H1 (cell line): Measurements from ENCODE around the gene PAIP2B. TPM values are rescaled to one million over a fixed set of nuclear protein-coding genes. Genes with fewer than 3 reads are reported as not detected.

Source experiments
- ASH2L ChIP-seq: fragments of 200-600, 300-600 bp; sonication (generic); IDR thresholded peaks from one replicate; pipeline ENCODE4 v1.7.1; 2017; ENCODE audit warnings: low read length
- CHD1 ChIP-seq: IDR thresholded peaks from 2 replicates; pipeline ENCODE4 v1.6.1; 2012; ENCODE audit warnings: low read depth, low read length, improper control_type of control experiment
- CREB1 ChIP-seq: IDR thresholded peaks from 2 replicates; pipeline ENCODE4 v1.6.1; 2012; ENCODE audit warnings: inconsistent platforms
- EGR1 ChIP-seq: IDR thresholded peaks from 2 replicates; pipeline ENCODE4 v1.6.1; 2011; ENCODE audit warnings: low read depth, low read length, borderline replicate concordance
- EP300 ChIP-seq, 2 experiments: IDR thresholded peaks; 1 replicate in 1 of 2; 2 replicates in 1 of 2; pipeline ENCODE4 v1.6.1; 2011 to 2012; ENCODE audit warnings: low read depth in 2 of 2, low read length in 2 of 2, mild to moderate bottlenecking in 2 of 2, borderline replicate concordance in 1 of 2, inconsistent platforms in 1 of 2, moderate library complexity in 1 of 2
- GTF2F1 ChIP-seq: IDR thresholded peaks from 2 replicates; pipeline ENCODE4 v1.6.1; 2012; ENCODE audit warnings: low read depth, low read length, improper control_type of control experiment, borderline replicate concordance
- JUND ChIP-seq: IDR thresholded peaks from 2 replicates; pipeline ENCODE4 v1.6.1; 2011; ENCODE audit warnings: mild to moderate bottlenecking, improper control_type of control experiment, low read length
- MAFK ChIP-seq: IDR thresholded peaks from 2 replicates; pipeline ENCODE4 v1.6.1; 2012; ENCODE audit warnings: low read depth, mild to moderate bottlenecking, improper control_type of control experiment, low read length
- NRF1 ChIP-seq: IDR thresholded peaks from 2 replicates; pipeline ENCODE4 v1.6.1; 2011; ENCODE audit warnings: mild to moderate bottlenecking, low read depth, low read length, improper control_type of control experiment
- PHF8 ChIP-seq: fragments of 200-600 bp; sonication (generic); conservative IDR thresholded peaks from 2 replicates; pipeline ENCODE4 v1.7.1; 2012; ENCODE audit warnings: low read depth, mild to moderate bottlenecking, inconsistent platforms, low read length, moderate library complexity
- POLR2A ChIP-seq, 2 experiments: IDR thresholded peaks; 1 replicate in 1 of 2; 2 replicates in 1 of 2; pipeline ENCODE4 v1.6.1; 2011; ENCODE audit warnings: low read depth in 2 of 2, low read length in 2 of 2, mild to moderate bottlenecking in 2 of 2; ENCODE audit errors: control extremely low read depth in 1 of 2
- RFX5 ChIP-seq: IDR thresholded peaks from 2 replicates; pipeline ENCODE4 v1.6.1; 2011; ENCODE audit warnings: low read depth, low read length, improper control_type of control experiment, borderline replicate concordance
- SIN3A ChIP-seq, 2 experiments: IDR thresholded peaks in 1 of 2; conservative IDR thresholded peaks in 1 of 2; 2 replicates each; pipeline ENCODE4 v1.6.1; 2011 to 2012; ENCODE audit warnings: low read length in 2 of 2, improper control_type of control experiment in 1 of 2, low read depth in 1 of 2, mild to moderate bottlenecking in 1 of 2
- SP4 ChIP-seq: IDR thresholded peaks from 2 replicates; pipeline ENCODE4 v1.6.1; 2012; ENCODE audit warnings: low read length, inconsistent platforms
- SRF ChIP-seq: IDR thresholded peaks from 2 replicates; pipeline ENCODE4 v1.6.1; 2011; ENCODE audit warnings: mild to moderate bottlenecking, low read depth, low read length, moderate library complexity
- TCF12 ChIP-seq: IDR thresholded peaks from 2 replicates; pipeline ENCODE4 v1.6.1; 2011; ENCODE audit warnings: low read depth, mild to moderate bottlenecking, low read length
- TEAD4 ChIP-seq: IDR thresholded peaks from 2 replicates; pipeline ENCODE4 v1.6.1; 2012; ENCODE audit warnings: low read depth, low read length, inconsistent platforms, mixed read lengths
- YY1 ChIP-seq: IDR thresholded peaks from 2 replicates; pipeline ENCODE4 v1.6.1; 2011; ENCODE audit warnings: low read depth, mild to moderate bottlenecking, low read length
- ZNF274 ChIP-seq: IDR thresholded peaks from 2 replicates; pipeline ENCODE4 v1.7.0; 2012; ENCODE audit warnings: low read length, borderline replicate concordance; ENCODE audit errors: extremely low read depth
- polyA plus RNA-seq, 7 experiments: library from polyadenylated mRNA; depleted of rRNA in 3 of 7; stranded (reverse) in 5 of 7; unstranded in 2 of 7; fragments of >200 nt in 5 of 7; fragments of 200-250 nt in 2 of 7; gene quantifications; 1 replicate in 5 of 7; 2 replicates in 1 of 7; 4 replicates in 1 of 7; pipeline versions ENCODE4 v1.2.1 to v1.2.3, GENCODE V29; 2011 to 2013; ENCODE audit warnings: missing spikeins in 2 of 7, mixed read lengths in 2 of 7
- total RNA-seq: library from RNA; stranded (reverse); fragmentation: NEBNext Ultra II Directional; extraction: Animal tissue kit (Norgen Biotek cat#: 25700); gene quantifications from 2 replicates; pipeline ENCODE4 v1.2.1, GENCODE V29; 2021
- TF ChIP-seq, protein P1 (sequence below): IDR thresholded peaks from 2 replicates; pipeline ENCODE4 v1.6.1; 2012; ENCODE audit warnings: inconsistent platforms
- TF ChIP-seq, protein P2 (sequence below): IDR thresholded peaks from 2 replicates; pipeline ENCODE4 v1.6.1; 2011; ENCODE audit warnings: low read length, improper control_type of control experiment

The PAIP2B gene
- total and polyA plus RNA-seq, 2 of the 8 experiments (the other 6 are each of a cell fraction or from before 2014, with no cell fraction given) = 8.4 to 31.3 TPM

DNA sequence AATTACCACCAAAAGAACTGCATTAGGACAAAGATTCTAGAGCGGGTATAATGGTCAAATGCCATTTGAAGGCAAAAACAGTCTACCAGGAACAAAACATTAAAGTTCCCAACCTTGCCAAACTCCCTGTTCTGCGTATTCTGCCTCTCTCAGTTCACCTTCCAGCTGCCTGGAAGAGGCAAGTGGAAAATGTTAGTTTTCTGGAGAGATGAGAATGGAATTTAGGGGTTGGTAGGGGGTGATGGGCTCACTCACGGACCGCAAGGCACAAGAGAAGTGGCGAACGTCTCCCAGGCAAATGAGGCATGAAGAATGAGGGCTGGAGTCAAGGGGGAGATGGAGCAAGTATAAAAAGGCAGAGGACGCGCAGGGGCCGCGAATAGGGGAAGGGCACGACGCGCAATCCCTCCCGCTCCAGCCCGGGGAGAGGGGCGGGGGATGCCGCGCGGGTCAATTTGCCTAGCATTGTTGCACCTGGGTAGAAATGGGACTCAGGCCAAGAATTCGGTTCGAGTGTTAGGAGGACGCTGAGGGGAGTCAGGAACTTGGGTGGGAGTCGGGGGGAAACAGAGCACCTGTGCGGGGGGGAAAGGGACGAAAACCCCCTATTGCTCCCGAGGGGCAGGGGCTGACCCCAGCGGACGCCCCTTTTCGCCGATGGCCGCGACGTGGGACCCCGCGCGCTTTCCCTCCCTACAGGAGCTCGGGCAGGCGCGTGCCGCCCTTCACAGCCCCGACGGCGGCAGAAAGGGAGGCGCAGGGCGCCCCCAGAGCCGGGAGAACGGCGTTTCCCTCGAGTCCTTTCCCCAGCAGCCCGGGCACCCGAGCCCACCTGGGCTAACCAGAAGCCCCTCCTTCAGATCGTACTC, 573 bp downstream of the PAIP2B start (continued):
- no peak for TF ChIP-seq SRF
- TF ChIP-seq CREB1 = no peak
- TF ChIP-seq CHD1 = no peak
- 0 out of 2 replicates have a peak, but pooled peaks have one; percentile 50 for TF ChIP-seq SP4
- no peak for TF ChIP-seq EP300 (IDR thresholded peaks at IDR 0.05; ENCODE audit: borderline replicate concordance in 1 of 2, low read depth in 2 of 2, low read length in 2 of 2)
- TF ChIP-seq MAFK = no peak
- no peak for TF ChIP-seq EGR1
- TF ChIP-seq ZNF274 = no peak
- 0 out of 2 replicates have a peak, but pooled peaks have one; percentile 12 for TF ChIP-seq YY1
- peak in 1 of 2 experiments; percentile 65; a peak in 1 of 4 replicates for TF ChIP-seq SIN3A (conservative IDR thresholded peaks at IDR 0.05 in 1 of 2, IDR thresholded peaks at IDR 0.05 in 1 of 2; ENCODE audit: low read depth in 1 of 2, low read length in 2 of 2)
- TF ChIP-seq ASH2L = peak; percentile 88
- TF ChIP-seq GTF2F1 = no peak
- TF ChIP-seq, protein P1, sequence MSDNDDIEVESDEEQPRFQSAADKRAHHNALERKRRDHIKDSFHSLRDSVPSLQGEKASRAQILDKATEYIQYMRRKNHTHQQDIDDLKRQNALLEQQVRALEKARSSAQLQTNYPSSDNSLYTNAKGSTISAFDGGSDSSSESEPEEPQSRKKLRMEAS = peak; percentile 67
- TF ChIP-seq NRF1 = no peak
- TF ChIP-seq PHF8 = no peak; the same call in 1 of the 2 replicates
- TF ChIP-seq, protein P2, sequence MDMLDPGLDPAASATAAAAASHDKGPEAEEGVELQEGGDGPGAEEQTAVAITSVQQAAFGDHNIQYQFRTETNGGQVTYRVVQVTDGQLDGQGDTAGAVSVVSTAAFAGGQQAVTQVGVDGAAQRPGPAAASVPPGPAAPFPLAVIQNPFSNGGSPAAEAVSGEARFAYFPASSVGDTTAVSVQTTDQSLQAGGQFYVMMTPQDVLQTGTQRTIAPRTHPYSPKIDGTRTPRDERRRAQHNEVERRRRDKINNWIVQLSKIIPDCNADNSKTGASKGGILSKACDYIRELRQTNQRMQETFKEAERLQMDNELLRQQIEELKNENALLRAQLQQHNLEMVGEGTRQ = 0 out of 2 replicates have a peak, but pooled peaks have one; percentile 12
- no peak for TF ChIP-seq TCF12
- no peak for TF ChIP-seq JUND
- TF ChIP-seq TEAD4 = no peak
- no peak for TF ChIP-seq RFX5
- TF ChIP-seq POLR2A (IDR thresholded peaks at IDR 0.05; ENCODE audit: control extremely low read depth in 1 of 2, low read depth in 2 of 2, low read length in 2 of 2) = peak in 1 of 2 experiments; percentile 71; a peak in 1 of 3 replicates
